Body of pancreas (tissue), 4 donors: ENCODE results near the gene MFSD1.

ENCODE experiments used
- CTCF ChIP-seq, 7 experiments: fragments of 450-650 bp in 4 of 7; fragments of 200-600 bp in 3 of 7; sonication (generic) in 3 of 7; IDR thresholded peaks; one replicate each; pipeline ENCODE4 v1.5.1; 2016 to 2019; ENCODE audit warnings: antibody characterized with exemption in 7 of 7
- POLR2A ChIP-seq, 3 donors: fragments of 450-650 bp; IDR thresholded peaks; one replicate each; pipeline ENCODE4 v1.6.1; 2016; ENCODE audit warnings: antibody characterized with exemption in 3 of 3, mild to moderate bottlenecking in 2 of 3

GRCh38 chr3:158821847-158822246 lies 20.0 kb downstream of the MFSD1 start:
- no peak for TF ChIP-seq CTCF (IDR thresholded peaks at IDR 0.05)
- no peak for TF ChIP-seq POLR2A (IDR thresholded peaks at IDR 0.05)
